Sigmoid colon (tissue), 4 donors: ENCODE measurements around the gene OTOP2.

ENCODE experiments used
- CTCF ChIP-seq, 4 experiments: fragments of 450-650 bp in 3 of 4; fragments of 200-600 bp in 1 of 4; IDR thresholded peaks; one replicate each; pipeline ENCODE4 v1.5.1; 2016 to 2019; ENCODE audit warnings: antibody characterized with exemption in 4 of 4, mild to moderate bottlenecking in 3 of 4, moderate library complexity in 2 of 4
- EP300 ChIP-seq, 4 donors: sonication (generic); formaldehyde crosslinking; IDR thresholded peaks; one replicate each; pipeline ENCODE4 v1.6.1; 2017; ENCODE audit warnings: antibody characterized with exemption in 4 of 4
- POLR2A ChIP-seq, 2 donors: fragments of 450-650 bp; IDR thresholded peaks; one replicate each; pipeline ENCODE4 v1.6.1; 2016; ENCODE audit warnings: antibody characterized with exemption in 2 of 2, mild to moderate bottlenecking in 2 of 2, moderate library complexity in 2 of 2
- POLR2AphosphoS5 ChIP-seq, 4 donors: sonication (generic); formaldehyde crosslinking; IDR thresholded peaks; one replicate each; pipeline ENCODE4 v1.6.1; 2017; ENCODE audit warnings: antibody characterized with exemption in 4 of 4

- TF ChIP-seq CTCF (IDR thresholded peaks at IDR 0.05) (no peak), POLR2A (IDR thresholded peaks at IDR 0.05) (no peak), POLR2AphosphoS5 (IDR thresholded peaks at IDR 0.05) (no peak), EP300 (IDR thresholded peaks at IDR 0.05) (no peak)
These were observed 21.0 kb upstream of the OTOP2 start for GRCh38 chr17:74903034-74903433.
